HFFc6 (cell line): ENCODE data around the gene FER1L5. TPM values are rescaled to one million over a fixed set of nuclear protein-coding genes. Genes with fewer than 3 reads are reported as not detected.

ENCODE experiments used
- DNase-seq: peaks from one replicate; pipeline ENCODE4 v3.0.0-alpha.2; 2018
- H3K27ac Mint-ChIP-seq: 2 replicates; pipeline ENCODE4 v1.8.0; 2020; ENCODE audit warnings: mild to moderate bottlenecking, mixed read lengths
- H3K27me3 Mint-ChIP-seq: 2 replicates; pipeline ENCODE4 v1.8.0; 2021; ENCODE audit warnings: mild to moderate bottlenecking, moderate library complexity, mixed read lengths; ENCODE audit not compliant: insufficient read depth
- H3K36me3 Mint-ChIP-seq: 2 replicates; pipeline ENCODE4 v1.8.0; 2021; ENCODE audit warnings: low read depth, mixed read lengths
- H3K4me1 Mint-ChIP-seq: 2 replicates; pipeline ENCODE4 v1.8.0; 2020; ENCODE audit warnings: low read depth, mixed read lengths
- H3K4me3 Mint-ChIP-seq: 2 replicates; pipeline ENCODE4 v1.8.0; 2020; ENCODE audit warnings: mild to moderate bottlenecking, moderate library complexity, mixed read lengths
- H3K9me3 Mint-ChIP-seq: 2 replicates; pipeline ENCODE4 v1.8.0; 2020; ENCODE audit warnings: mild to moderate bottlenecking, mixed read lengths
- total RNA-seq, 6 experiments: library from RNA; stranded (reverse); fragmentation: NEBNext Ultra II Directional; extraction: Animal tissue kit (Norgen Biotek cat#: 25700); gene quantifications; 2 replicates in 1 of 6; 3 replicates in 5 of 6; pipeline ENCODE4 v1.2.3, GENCODE V29; 2021
- TF ChIP-seq, protein P1 (sequence below): fragments of 200-600 bp; sonication (generic); IDR thresholded peaks from 2 replicates; pipeline ENCODE4 v1.5.0; 2021; ENCODE audit warnings: antibody characterized with exemption, mild to moderate bottlenecking

The FER1L5 gene
- total RNA-seq, 6 experiments from 2014 or later, result not detected

DNA sequence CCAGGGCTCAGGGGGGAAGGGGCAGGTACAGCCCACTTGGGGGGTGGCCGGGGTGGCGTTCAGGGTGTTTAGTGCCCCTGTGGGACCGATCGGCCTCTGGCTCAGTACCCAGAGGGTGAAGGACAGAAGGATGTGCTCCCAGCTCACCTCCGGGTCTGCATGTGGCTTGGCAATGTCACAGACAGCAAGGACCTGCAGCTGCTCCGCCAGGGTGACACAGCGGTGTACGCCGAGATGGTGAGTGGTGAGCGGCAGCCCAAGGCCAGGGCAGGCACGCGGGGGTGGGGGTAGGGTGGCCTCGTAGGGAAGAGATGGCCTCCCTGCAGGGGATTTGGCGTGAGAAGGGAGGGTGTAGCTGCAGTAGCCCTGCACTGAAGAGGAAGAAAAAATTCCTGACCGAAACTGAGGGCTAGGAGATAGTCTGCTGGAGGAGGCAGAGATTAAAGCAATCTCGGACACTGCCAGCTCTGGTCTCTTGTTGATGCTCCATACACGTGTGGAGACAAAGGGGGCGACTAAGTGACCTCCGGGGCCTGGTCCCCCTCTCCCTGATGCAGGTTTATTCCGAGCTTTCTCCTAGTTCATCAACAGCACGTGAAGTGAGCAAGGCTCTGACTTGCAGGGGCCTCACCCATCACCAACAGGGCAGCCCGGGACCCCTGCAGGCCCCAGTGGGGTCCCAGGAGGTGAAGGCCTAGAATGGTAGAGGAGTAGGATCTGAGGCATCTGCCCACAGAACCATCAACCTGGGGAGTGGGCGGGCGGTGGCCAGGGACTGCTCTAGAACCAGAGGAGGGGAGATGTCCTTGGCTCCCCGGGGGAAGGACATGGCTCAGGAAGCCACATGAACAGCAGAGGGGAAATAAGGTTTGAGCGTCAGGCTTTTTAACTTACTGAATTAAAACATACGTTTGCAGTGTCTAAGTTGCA lies 45.4 kb downstream of the FER1L5 start:
- Mint-ChIP-seq H3K9me3 (no peaks in the 10 kb centered on the region), H3K4me3 (no peak overlapping the region), H3K4me1 (peaks cover 5% of the 10 kb centered on the region; the same call in 1 of the 2 replicates), H3K27me3 (peaks cover 5% of the 10 kb centered on the region), H3K36me3 (no peaks in the 10 kb centered on the region), H3K27ac (no peak overlapping the region)
- TF ChIP-seq, protein P1, sequence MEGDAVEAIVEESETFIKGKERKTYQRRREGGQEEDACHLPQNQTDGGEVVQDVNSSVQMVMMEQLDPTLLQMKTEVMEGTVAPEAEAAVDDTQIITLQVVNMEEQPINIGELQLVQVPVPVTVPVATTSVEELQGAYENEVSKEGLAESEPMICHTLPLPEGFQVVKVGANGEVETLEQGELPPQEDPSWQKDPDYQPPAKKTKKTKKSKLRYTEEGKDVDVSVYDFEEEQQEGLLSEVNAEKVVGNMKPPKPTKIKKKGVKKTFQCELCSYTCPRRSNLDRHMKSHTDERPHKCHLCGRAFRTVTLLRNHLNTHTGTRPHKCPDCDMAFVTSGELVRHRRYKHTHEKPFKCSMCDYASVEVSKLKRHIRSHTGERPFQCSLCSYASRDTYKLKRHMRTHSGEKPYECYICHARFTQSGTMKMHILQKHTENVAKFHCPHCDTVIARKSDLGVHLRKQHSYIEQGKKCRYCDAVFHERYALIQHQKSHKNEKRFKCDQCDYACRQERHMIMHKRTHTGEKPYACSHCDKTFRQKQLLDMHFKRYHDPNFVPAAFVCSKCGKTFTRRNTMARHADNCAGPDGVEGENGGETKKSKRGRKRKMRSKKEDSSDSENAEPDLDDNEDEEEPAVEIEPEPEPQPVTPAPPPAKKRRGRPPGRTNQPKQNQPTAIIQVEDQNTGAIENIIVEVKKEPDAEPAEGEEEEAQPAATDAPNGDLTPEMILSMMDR, result no peak
- no peak for DNase-seq

DNA sequence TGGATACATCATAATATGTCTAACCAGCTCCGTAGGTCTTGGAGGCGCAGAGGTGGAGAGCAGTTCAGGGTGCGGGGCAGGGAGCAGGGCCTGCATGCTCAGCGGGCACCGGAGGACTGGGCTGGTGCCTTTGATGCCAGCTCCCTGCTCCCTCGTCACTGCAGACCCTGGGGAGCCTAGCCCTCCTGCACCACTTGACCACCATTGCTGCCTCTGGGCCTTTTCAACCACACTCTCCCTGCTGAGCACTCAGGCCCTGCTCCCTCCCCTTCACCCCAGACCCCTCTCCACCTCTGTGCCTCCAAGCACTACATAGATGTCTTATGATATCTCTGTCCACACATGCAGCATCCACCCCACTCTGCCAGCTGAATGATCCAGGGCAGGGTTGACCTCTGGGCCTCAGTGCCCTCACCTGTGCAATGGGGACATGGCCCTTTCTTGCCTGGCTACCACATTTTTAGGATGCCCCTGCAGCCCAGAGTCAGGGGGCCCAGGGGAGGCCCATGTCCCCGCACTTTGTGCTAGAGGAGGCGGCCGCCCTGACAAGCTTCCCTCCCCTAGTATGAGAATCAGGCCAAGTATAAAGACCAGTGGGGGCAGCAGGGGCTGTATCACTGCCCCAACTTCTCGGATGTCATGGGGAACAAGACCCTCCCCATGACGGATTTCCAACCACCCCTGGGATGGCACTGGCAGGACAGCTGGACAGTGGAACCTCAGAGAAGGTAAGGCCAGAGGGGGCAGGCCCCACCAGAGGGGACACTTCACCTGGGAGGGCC lies 46.3 kb downstream of the FER1L5 start:
- TF ChIP-seq, protein P1, result no peak
- H3K4me3 Mint-ChIP-seq, result no peak overlapping the region
- peaks cover 5% of the 10 kb centered on the region; the same call in 1 of the 2 replicates for H3K4me1 Mint-ChIP-seq
- no peaks in the 10 kb centered on the region for H3K9me3 Mint-ChIP-seq
- H3K36me3 Mint-ChIP-seq, result no peaks in the 10 kb centered on the region
- DNase-seq, result no peak
- H3K27me3 Mint-ChIP-seq, result peaks cover 2% of the 10 kb centered on the region
- H3K27ac Mint-ChIP-seq, result no peak overlapping the region

DNA sequence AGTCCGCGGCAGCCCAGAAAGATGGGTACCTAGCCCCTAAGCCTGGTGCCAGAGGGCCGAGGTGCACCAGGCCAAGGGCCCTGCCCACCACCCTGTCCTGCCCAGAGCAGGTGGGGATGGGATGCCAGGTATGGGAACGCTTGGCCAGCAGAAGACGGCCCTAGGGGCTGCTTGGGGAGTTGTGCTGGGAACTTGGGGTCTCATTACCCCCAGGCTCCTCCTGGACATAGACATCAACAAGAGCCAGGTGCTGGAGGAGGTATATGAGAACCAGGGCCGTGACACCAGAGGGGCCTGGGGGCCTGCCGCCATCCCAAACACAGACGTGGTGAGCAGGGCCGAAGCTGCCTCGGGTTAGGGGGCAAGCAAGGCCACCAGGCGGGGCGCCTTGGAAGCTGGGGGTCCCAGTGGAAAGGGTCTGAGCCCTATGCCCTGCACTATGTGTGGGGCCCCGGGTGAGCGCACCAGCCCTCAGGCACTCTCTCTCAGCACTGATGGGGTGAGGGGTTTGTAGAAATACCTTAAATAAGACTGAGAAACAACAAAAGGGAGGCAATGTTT lies 46.9 kb downstream of the FER1L5 start:
- no peak overlapping the region for H3K4me3 Mint-ChIP-seq

DNA sequence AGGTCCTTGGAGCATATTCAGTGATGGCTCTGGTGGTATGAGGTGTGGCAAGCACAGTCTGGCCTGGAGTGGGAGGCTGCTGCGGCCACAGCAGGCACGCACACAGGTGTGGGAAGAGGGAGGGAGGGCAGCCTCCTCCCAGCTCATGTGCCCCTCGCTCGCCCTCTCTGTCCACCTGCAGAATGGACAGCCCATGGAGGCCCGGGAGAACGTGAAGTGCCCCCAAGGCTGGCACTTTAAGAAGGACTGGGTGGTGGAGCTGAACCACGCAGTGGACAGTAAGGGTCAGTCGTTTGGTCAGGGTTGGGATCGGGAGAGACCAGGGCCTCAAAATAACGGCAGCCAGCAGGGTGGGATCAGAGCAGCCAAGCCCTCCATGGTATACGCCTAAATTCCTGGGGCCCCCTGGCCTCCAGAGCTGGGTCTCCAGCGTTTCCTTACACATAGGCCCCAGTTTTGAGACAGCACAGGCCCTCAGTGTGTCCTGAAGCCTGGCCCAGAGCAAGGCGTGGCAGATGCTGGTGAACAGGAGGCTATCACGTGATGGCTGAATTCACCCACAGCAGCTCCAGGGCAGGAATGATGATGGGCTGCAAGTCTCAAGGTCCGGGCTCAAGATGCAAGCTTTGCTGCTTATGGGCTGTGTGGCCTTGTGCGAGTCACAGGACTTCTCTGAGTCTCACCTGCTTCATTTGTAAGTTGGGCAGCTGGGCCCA lies 47.9 kb downstream of the FER1L5 start:
- no peak overlapping the region for H3K4me3 Mint-ChIP-seq

More for the DNA sequence above, 46.9 kb downstream of the FER1L5 start:
- H3K36me3 Mint-ChIP-seq, result no peaks in the 10 kb centered on the region
- peaks cover 3% of the 10 kb centered on the region; the same call in 1 of the 2 replicates for H3K4me1 Mint-ChIP-seq
- H3K9me3 Mint-ChIP-seq, result no peaks in the 10 kb centered on the region
- no peak for DNase-seq
- TF ChIP-seq, protein P1, result no peak
- H3K27me3 Mint-ChIP-seq, result peaks cover 2% of the 10 kb centered on the region
- H3K27ac Mint-ChIP-seq, result no peak overlapping the region

More for the DNA sequence above, 47.9 kb downstream of the FER1L5 start:
- no peak overlapping the region for H3K27ac Mint-ChIP-seq
- no peaks in the 10 kb centered on the region for H3K4me1 Mint-ChIP-seq
- TF ChIP-seq, protein P1, result no peak
- peaks cover 2% of the 10 kb centered on the region for H3K27me3 Mint-ChIP-seq
- no peaks in the 10 kb centered on the region for H3K9me3 Mint-ChIP-seq
- H3K36me3 Mint-ChIP-seq, result no peaks in the 10 kb centered on the region
- DNase-seq, result no peak
